Measurements from ENCODE around the gene TCF12.

TCF12 gene

DNA sequence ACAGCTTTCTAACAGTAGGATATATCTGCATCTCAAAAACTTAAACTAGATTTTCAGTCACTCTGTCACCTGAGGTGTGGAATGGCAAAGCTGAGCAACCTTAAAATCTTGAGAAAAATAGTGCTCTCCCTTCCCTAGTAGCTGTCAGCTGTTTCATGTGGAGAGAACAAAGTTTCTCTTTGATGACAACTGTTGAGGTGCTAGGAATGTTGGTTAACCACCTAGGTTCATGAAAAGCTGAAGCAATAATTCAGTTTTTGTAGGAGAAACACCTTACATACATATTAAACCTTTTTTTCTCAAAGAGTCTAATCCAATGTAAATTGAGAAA, 40.8 kb downstream of the TCF12 start:
- TF ChIP-seq, protein P1, sequence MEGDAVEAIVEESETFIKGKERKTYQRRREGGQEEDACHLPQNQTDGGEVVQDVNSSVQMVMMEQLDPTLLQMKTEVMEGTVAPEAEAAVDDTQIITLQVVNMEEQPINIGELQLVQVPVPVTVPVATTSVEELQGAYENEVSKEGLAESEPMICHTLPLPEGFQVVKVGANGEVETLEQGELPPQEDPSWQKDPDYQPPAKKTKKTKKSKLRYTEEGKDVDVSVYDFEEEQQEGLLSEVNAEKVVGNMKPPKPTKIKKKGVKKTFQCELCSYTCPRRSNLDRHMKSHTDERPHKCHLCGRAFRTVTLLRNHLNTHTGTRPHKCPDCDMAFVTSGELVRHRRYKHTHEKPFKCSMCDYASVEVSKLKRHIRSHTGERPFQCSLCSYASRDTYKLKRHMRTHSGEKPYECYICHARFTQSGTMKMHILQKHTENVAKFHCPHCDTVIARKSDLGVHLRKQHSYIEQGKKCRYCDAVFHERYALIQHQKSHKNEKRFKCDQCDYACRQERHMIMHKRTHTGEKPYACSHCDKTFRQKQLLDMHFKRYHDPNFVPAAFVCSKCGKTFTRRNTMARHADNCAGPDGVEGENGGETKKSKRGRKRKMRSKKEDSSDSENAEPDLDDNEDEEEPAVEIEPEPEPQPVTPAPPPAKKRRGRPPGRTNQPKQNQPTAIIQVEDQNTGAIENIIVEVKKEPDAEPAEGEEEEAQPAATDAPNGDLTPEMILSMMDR (IDR thresholded peaks at IDR 0.05; ENCODE audit: borderline replicate concordance, control extremely low read depth, extremely low read depth, insufficient read depth, missing control alignments), result no peak
- no peak for DNase-seq (ENCODE audit: low spot score)
- in situ Hi-C loops (cut with MboI; ENCODE audit: low sequenced_read_pairs, unreplicated experiment), result no loop called here

DNA sequence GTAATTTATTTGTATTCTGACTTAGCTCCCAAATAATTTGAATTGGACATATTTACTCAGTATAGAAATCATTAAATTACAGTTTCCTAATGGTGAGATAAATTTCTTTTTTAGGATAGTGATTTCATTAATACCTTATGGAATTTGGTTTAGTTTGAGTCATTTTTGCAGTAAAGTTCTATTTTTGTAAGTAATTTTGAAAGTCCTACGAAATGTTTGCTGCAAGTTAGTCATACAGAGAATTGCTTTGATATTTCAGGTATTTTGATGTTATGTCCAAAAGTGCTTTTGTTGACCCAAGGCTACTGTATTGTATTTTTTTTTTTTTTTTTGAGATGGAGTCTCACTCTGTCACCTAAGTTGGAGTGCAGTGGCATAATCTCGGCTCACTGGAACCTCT, 41.7 kb downstream of the TCF12 start:
- DNase-seq (ENCODE audit: low spot score), result no peak
- in situ Hi-C loops (cut with MboI; ENCODE audit: low sequenced_read_pairs, unreplicated experiment), result no loop called here
- TF ChIP-seq, protein P1 (IDR thresholded peaks at IDR 0.05; ENCODE audit: borderline replicate concordance, control extremely low read depth, extremely low read depth, insufficient read depth, missing control alignments), result no peak

DNA sequence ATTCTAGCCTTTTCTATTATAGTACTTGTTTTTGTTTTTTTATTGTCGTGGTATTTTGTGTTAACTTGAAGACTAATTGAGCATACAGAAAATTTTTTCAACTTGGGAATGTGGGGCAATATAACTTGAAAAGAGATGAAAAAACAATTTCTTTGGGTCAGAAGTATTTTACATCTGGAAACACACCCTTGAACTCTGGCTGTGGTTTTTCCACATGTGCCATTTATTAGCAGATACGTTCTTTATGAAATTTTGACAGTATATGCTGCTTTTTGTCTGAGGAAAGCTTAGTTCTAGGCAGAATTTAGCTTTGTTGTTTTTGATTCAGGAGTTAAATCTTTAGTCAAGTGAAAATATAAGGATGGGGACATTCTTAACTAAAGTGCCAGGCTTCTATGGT, 44.7 kb downstream of the TCF12 start:
- TF ChIP-seq, protein P1 (IDR thresholded peaks at IDR 0.05; ENCODE audit: borderline replicate concordance, control extremely low read depth, extremely low read depth, insufficient read depth, missing control alignments), result no peak
- DNase-seq (ENCODE audit: low spot score), result no peak
- in situ Hi-C loops (cut with MboI; ENCODE audit: low sequenced_read_pairs, unreplicated experiment), result no loop called here

DNA sequence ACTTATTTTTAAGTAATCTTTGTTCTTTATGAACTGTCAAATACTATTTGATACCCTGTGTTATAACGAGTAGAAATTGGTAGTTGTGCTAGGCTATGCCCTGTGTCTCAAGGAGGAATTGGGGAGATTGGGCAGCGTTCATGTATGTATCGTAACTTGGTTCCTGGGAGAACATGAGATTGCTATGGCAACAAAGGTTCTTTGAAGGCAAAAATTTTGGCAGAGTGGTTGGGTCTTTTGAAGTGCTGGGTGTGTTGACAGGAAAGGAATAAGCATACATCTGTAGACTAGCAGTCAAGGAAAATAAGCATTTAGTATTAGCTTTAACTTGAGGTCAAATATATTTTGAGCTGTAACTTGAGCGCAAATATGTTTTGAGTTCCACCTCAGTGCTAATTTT, 45.3 kb downstream of the TCF12 start:
- in situ Hi-C loops (cut with MboI; ENCODE audit: low sequenced_read_pairs, unreplicated experiment), result no loop called here
- DNase-seq (ENCODE audit: low spot score), result no peak
- TF ChIP-seq, protein P1 (IDR thresholded peaks at IDR 0.05; ENCODE audit: borderline replicate concordance, control extremely low read depth, extremely low read depth, insufficient read depth, missing control alignments), result no peak

DNA sequence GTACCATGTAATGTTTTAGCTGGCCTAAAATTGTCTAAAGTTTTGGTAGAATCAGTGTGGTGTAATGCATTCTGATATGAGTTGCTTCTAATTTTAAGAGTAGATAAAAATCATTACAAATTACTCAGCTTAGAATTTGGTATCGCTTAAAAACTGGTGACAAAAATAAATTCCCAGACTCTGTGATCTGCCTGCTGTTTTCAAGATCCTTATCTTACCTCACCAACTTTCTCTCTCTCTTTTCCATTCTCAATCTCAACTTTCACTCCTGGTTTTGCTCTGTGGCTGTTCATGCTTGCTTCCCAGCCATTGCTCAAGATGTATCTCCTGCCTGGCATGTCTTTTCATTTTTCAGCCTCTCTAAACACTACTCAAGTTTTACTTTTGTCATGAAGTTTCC, 45.7 kb downstream of the TCF12 start:
- in situ Hi-C loops (cut with MboI; ENCODE audit: low sequenced_read_pairs, unreplicated experiment), result no loop called here
- DNase-seq (ENCODE audit: low spot score), result no peak
- TF ChIP-seq, protein P1 (IDR thresholded peaks at IDR 0.05; ENCODE audit: borderline replicate concordance, control extremely low read depth, extremely low read depth, insufficient read depth, missing control alignments), result no peak

DNA sequence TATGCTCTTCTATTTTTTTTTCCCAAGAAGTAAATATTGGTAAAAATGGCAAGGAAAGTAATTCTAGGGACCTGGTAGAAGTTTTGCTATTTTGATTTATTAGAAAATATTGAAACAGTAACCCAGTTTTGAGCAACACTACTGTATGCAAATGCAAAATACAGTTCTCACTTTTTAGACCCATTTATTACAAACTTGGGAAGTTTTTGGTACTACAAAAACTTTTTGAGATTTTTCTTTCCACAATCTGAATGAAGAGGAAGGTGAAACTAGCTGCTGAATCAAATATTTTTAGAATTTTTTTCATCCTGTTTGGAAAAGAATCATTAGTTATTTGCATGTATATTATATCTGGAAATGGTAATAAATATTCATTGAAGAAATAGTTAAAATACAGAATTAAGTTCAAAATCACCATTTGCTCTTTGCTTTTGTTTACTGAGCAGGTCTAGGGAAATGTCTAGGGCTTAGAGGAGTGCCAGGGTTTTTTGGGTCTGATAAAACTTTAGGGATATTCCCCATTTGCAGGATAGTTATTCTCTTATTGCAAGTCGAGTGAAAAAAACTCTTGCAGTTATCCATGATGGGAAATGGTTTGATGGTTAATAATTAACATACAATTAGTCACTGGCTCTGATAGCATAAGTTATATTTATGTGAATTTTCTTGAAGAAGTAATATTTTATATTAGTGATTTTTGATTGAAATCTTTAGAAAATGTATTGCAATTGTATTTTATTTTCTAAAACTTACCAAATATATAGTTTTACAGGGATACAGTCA, 47.0 kb downstream of the TCF12 start:
- TF ChIP-seq, protein P1 (IDR thresholded peaks at IDR 0.05; ENCODE audit: borderline replicate concordance, control extremely low read depth, extremely low read depth, insufficient read depth, missing control alignments), result no peak
- in situ Hi-C loops (cut with MboI; ENCODE audit: low sequenced_read_pairs, unreplicated experiment), result no loop called here
- DNase-seq (ENCODE audit: low spot score), result no peak
